OCI-LY7 (cell line): ENCODE measurements around the gene TEPSIN. TPM values are rescaled to one million over a fixed set of nuclear protein-coding genes. Genes with fewer than 3 reads are reported as not detected.

Experiments
- BruUV-seq: library from RNA; stranded (reverse); fragments of 400-500 nt; replicated peaks from 2 replicates; lab custom pipeline; 2021; lab: Mats Ljungman, UMichigan
- CTCF ChIA-PET: fragments of 300-600 bp; sonication (Branson Sonifier 250); formaldehyde crosslinking; loops from one replicate; lab custom pipeline; 2022; ENCODE audit warnings: antibody characterized with exemption; ENCODE audit not compliant: unreplicated experiment; lab: Charles Lee
- POLR2A ChIA-PET: fragments of 300-600 bp; sonication (Branson Sonifier 250); formaldehyde crosslinking; loops from one replicate; lab custom pipeline; 2022; ENCODE audit warnings: antibody characterized with exemption; lab: Charles Lee
- DNase-seq: peaks from one replicate; pipeline ENCODE4 v3.0.0-alpha.2; 2015; ENCODE audit warnings: low spot score
- H2AFZ ChIP-seq: fragments of 200-600 bp; sonication (generic), shearing (Covaris generic); 2 replicates; pipeline ENCODE4 v1.6.1; 2014; ENCODE audit warnings: mild to moderate bottlenecking, antibody characterized with exemption, low read length, moderate library complexity
- H3K27ac ChIP-seq: fragments of 200-600 bp; sonication (generic); 2 replicates; pipeline ENCODE4 v1.5.1; 2014; ENCODE audit warnings: mixed run types, low read depth, mild to moderate bottlenecking, moderate library complexity, low read length, inconsistent platforms; ENCODE audit not compliant: poor library complexity, severe bottlenecking
- H3K36me3 ChIP-seq: fragments of 200-600 bp; sonication (generic); 2 replicates; pipeline ENCODE4 v1.6.1; 2014; ENCODE audit warnings: mild to moderate bottlenecking, antibody characterized with exemption, low read length, moderate library complexity, mixed read lengths; ENCODE audit not compliant: insufficient read depth
- H3K4me1 ChIP-seq: fragments of 200-600 bp; sonication (generic); 2 replicates; pipeline ENCODE4 v1.5.1; 2014; ENCODE audit warnings: mild to moderate bottlenecking, low read length; ENCODE audit not compliant: insufficient read depth, poor library complexity, severe bottlenecking
- H3K4me2 ChIP-seq: fragments of 200-600 bp; sonication (generic); 2 replicates; pipeline ENCODE4 v1.6.1; 2014; ENCODE audit warnings: mild to moderate bottlenecking, low read length
- H3K4me3 ChIP-seq: fragments of 200-600 bp; sonication (generic); 2 replicates; pipeline ENCODE4 v1.5.1; 2014; ENCODE audit warnings: mild to moderate bottlenecking, low read depth, low read length; ENCODE audit not compliant: poor library complexity, severe bottlenecking
- H3K79me2 ChIP-seq: fragments of 200-600 bp; sonication (generic); 2 replicates; pipeline ENCODE4 v1.6.1; 2016; ENCODE audit warnings: low read depth, mild to moderate bottlenecking, low read length, moderate library complexity, mixed read lengths; ENCODE audit not compliant: insufficient read depth
- H3K9me2 ChIP-seq: fragments of 200-600 bp; sonication (generic); 2 replicates; pipeline ENCODE4 v1.6.1; 2016; ENCODE audit warnings: mild to moderate bottlenecking, low read length, mixed read lengths; ENCODE audit not compliant: insufficient read depth
- H3K9me3 ChIP-seq: fragments of 200-600 bp; sonication (generic); 2 replicates; pipeline ENCODE4 v1.6.1; 2014; ENCODE audit warnings: mild to moderate bottlenecking, mixed run types, low read length, mixed read lengths
- H4K20me1 ChIP-seq: fragments of 200-600 bp; sonication (generic); 2 replicates; pipeline ENCODE4 v1.6.1; 2014; ENCODE audit warnings: mild to moderate bottlenecking, antibody characterized with exemption, low read length, moderate library complexity, mixed read lengths; ENCODE audit not compliant: insufficient read depth
- EZH2phosphoT487 ChIP-seq: fragments of 200-600 bp; sonication (generic); IDR thresholded peaks from 2 replicates; pipeline ENCODE4 v1.6.1; 2018; ENCODE audit warnings: low read depth, borderline replicate concordance, mild to moderate bottlenecking, mixed run types, antibody characterized with exemption, low read length, moderate library complexity, mixed read lengths
- intact Hi-C: fragments of 100-400 bp; cut with micrococcal nuclease; formaldehyde crosslinking; loops from one replicate; pipeline ENCODE4 v1.10.0; 2022; ENCODE audit not compliant: unreplicated experiment
- total RNA-seq, 2 experiments: library from RNA; depleted of rRNA in 1 of 2; stranded (reverse); fragments of >200 nt in 1 of 2; shearing (Covaris generic) in 1 of 2; gene quantifications; 2 replicates each; pipeline ENCODE4 v1.2.3, GENCODE V29; 2014 to 2022
- TF ChIP-seq, protein P1 (sequence below): fragments of 200-600 bp; sonication (generic); conservative IDR thresholded peaks from 2 replicates; pipeline ENCODE4 v1.5.1; 2014; ENCODE audit warnings: mild to moderate bottlenecking, antibody characterized with exemption, low read length, moderate library complexity, mixed read lengths

Gene TEPSIN
- total RNA-seq, 2 experiments from 2014 or later = 46.4 to 75.3 TPM

DNA sequence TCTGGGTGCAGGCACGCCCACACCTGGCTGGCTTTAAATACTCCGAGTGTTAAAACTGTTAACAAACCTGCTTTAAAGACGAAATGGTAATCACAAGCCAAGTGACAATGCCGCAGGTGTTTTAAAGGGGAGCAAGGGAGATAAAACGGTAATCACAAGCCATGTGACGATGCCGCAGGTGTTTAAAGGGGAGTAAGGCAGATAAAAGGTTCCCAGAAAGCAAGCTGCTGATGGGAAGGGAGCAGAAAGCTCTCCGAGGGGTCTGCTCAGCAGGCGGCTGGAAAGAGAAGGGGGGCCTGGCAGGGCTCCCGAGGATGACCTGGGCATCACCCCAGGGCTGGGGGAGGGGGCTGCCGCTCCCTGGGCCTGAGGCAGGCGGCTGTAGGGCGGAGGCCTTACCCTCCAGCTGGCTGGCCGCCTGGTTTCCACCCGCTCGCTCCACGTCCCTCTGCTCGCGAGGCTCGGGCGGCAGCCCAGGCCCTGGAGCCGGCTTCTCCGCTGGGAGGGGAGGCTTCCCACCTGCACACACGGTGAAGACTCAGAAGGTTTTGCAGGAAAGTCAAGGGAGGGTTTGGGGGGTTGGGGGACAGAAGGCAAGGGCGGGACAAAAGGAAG, 12.3 kb upstream of the TEPSIN start:
- DNase-seq = peak; percentile 88
- intact Hi-C loops = loop anchor here (1.0 kb wide), 1 partner anchor 44 kb away; no protein-coding TSS in a partner anchor
- no peaks in the 10 kb centered on the region for H3K79me2 ChIP-seq
- peak overlapping the region; percentile 57 for H3K4me3 ChIP-seq
- H2AFZ ChIP-seq = no peak overlapping the region
- H3K9me3 ChIP-seq = no peaks in the 10 kb centered on the region
- H3K27ac ChIP-seq = peak overlapping the region; percentile 94
- TF ChIP-seq, protein P1, sequence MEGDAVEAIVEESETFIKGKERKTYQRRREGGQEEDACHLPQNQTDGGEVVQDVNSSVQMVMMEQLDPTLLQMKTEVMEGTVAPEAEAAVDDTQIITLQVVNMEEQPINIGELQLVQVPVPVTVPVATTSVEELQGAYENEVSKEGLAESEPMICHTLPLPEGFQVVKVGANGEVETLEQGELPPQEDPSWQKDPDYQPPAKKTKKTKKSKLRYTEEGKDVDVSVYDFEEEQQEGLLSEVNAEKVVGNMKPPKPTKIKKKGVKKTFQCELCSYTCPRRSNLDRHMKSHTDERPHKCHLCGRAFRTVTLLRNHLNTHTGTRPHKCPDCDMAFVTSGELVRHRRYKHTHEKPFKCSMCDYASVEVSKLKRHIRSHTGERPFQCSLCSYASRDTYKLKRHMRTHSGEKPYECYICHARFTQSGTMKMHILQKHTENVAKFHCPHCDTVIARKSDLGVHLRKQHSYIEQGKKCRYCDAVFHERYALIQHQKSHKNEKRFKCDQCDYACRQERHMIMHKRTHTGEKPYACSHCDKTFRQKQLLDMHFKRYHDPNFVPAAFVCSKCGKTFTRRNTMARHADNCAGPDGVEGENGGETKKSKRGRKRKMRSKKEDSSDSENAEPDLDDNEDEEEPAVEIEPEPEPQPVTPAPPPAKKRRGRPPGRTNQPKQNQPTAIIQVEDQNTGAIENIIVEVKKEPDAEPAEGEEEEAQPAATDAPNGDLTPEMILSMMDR = no peak
- TF ChIP-seq EZH2phosphoT487 = no peak
- POLR2A ChIA-PET = interaction anchor here (0.6 to 1.2 kb wide), 3 partner anchors 24 to 267 kb away, joined by 3 read pairs; partner anchors contain the start of gene CEP131
- H3K9me2 ChIP-seq = no peaks in the 10 kb centered on the region
- no peaks in the 10 kb centered on the region for H4K20me1 ChIP-seq
- BruUV-seq = TSS peak; percentile 22
- CTCF ChIA-PET = no interaction called here
- H3K4me2 ChIP-seq = peak overlapping the region; percentile 76
- peaks cover 21% of the 10 kb centered on the region for H3K36me3 ChIP-seq
- H3K4me1 ChIP-seq = peaks cover 39% of the 10 kb centered on the region

- Histone ChIP-seq H4K20me1 (no peaks in the 10 kb centered on the region), H3K9me2 (no peaks in the 10 kb centered on the region), H3K27ac (peak overlapping the region; percentile 94), H3K9me3 (no peaks in the 10 kb centered on the region), H3K4me3 (peak overlapping the region; percentile 57), H2AFZ (no peak overlapping the region), H3K79me2 (no peaks in the 10 kb centered on the region), H3K4me2 (peak overlapping the region; percentile 76), H3K36me3 (peaks cover 28% of the 10 kb centered on the region), H3K4me1 (peaks cover 39% of the 10 kb centered on the region)
- CTCF ChIA-PET = no interaction called here
- no TSS peak for BruUV-seq
- DNase-seq = peak; percentile 68
- intact Hi-C loops = loop anchor here (1.0 kb wide), 1 partner anchor 43 kb away; no protein-coding TSS in a partner anchor
- POLR2A ChIA-PET = interaction anchor here (0.6 to 1.2 kb wide), 3 partner anchors 23 to 267 kb away, joined by 3 read pairs; partner anchors contain the start of gene CEP131
- TF ChIP-seq EZH2phosphoT487 = no peak
- TF ChIP-seq, protein P1 = 0 out of 2 replicates have a peak, but pooled peaks have one; percentile 48
Measured at GRCh38 chr17:81250286-81251093, 11.6 kb upstream of the TEPSIN start.
